GM19467 (cell line): ENCODE measurements around the gene NAA11.
"Not testable (repeated sequence)": the region's sequence is repeated elsewhere in the genome, so short reads cannot be mapped to it uniquely, and the experiment has no call there.

Source experiments
- ATAC-seq: cut with Tn5 transposase; IDR thresholded peaks from one replicate; pipeline ENCODE4 v1.9.1; 2021; ENCODE audit warnings: mild to moderate bottlenecking, moderate library complexity; ENCODE audit not compliant: unreplicated experiment

NAA11 gene

GRCh38 chr4:79311279-79311678, 14.6 kb downstream of the NAA11 start:
- no peak for ATAC-seq

- ATAC-seq = no peak
These were observed 16.9 kb downstream of the NAA11 start for GRCh38 chr4:79308971-79309370.

GRCh38 chr4:79308137-79308536, 17.7 kb downstream of the NAA11 start:
- ATAC-seq = no peak

- no peak for ATAC-seq
These were observed 19.1 kb downstream of the NAA11 start for GRCh38 chr4:79306795-79307194.

- no peak for ATAC-seq
These were observed 25.6 kb downstream of the NAA11 start for GRCh38 chr4:79300280-79300679.

- ATAC-seq = no peak
These were observed 27.4 kb downstream of the NAA11 start for GRCh38 chr4:79298484-79298883.

GRCh38 chr4:79298027-79298426, 27.8 kb downstream of the NAA11 start:
- no peak for ATAC-seq

- ATAC-seq = no peak
These were observed 28.4 kb downstream of the NAA11 start for GRCh38 chr4:79297479-79297878.

GRCh38 chr4:79296768-79297428, 29.0 kb downstream of the NAA11 start:
- no peak for ATAC-seq

- ATAC-seq = no peak
These were observed 30.8 kb downstream of the NAA11 start for GRCh38 chr4:79295086-79295485.

- no peak for ATAC-seq
These were observed 31.8 kb downstream of the NAA11 start for GRCh38 chr4:79294064-79294463.

GRCh38 chr4:79292008-79292407, 33.9 kb downstream of the NAA11 start:
- no peak for ATAC-seq

- no peak for ATAC-seq
These were observed 35.5 kb downstream of the NAA11 start for GRCh38 chr4:79290376-79290775.

- no peak for ATAC-seq
These were observed 37.7 kb downstream of the NAA11 start for GRCh38 chr4:79288185-79288584.

- no peak for ATAC-seq
These were observed 38.1 kb downstream of the NAA11 start for GRCh38 chr4:79287718-79288117.

- ATAC-seq = no peak
These were observed 38.8 kb downstream of the NAA11 start for GRCh38 chr4:79287076-79287475.

- no peak for ATAC-seq
These were observed 44.1 kb downstream of the NAA11 start for GRCh38 chr4:79281566-79282359.

- ATAC-seq = not testable (repeated sequence)
These were observed 48.4 kb downstream of the NAA11 start for GRCh38 chr4:79277467-79277866.

GRCh38 chr4:79273915-79274314, 51.9 kb downstream of the NAA11 start:
- no peak for ATAC-seq

GRCh38 chr4:79272761-79273160, 53.1 kb downstream of the NAA11 start:
- no peak for ATAC-seq

GRCh38 chr4:79272126-79272525, 53.7 kb downstream of the NAA11 start:
- no peak for ATAC-seq

- ATAC-seq = no peak
These were observed 58.2 kb downstream of the NAA11 start for GRCh38 chr4:79267671-79268070.
